GM19467 (cell line): ENCODE results near the gene OBSL1.

Experiments
- ATAC-seq: cut with Tn5 transposase; IDR thresholded peaks from one replicate; pipeline ENCODE4 v1.9.1; 2021; ENCODE audit warnings: mild to moderate bottlenecking, moderate library complexity; ENCODE audit not compliant: unreplicated experiment

The OBSL1 gene

GRCh38 chr2:219567791-219568361 lies 3.5 kb downstream of the OBSL1 start:
- ATAC-seq, result no peak

- no peak for ATAC-seq
Measured at GRCh38 chr2:219567131-219567530, 4.2 kb downstream of the OBSL1 start.

- no peak for ATAC-seq
Measured at GRCh38 chr2:219566640-219567039, 4.7 kb downstream of the OBSL1 start.

GRCh38 chr2:219565130-219566080 lies 5.9 kb downstream of the OBSL1 start:
- ATAC-seq, result no peak

GRCh38 chr2:219563271-219563928 lies 7.9 kb downstream of the OBSL1 start:
- ATAC-seq, result no peak

GRCh38 chr2:219562049-219563020 lies 9.0 kb downstream of the OBSL1 start:
- no peak for ATAC-seq

GRCh38 chr2:219561179-219562048 lies 9.9 kb downstream of the OBSL1 start:
- no peak for ATAC-seq

GRCh38 chr2:219560893-219561178 lies 10.5 kb downstream of the OBSL1 start:
- ATAC-seq, result no peak

- ATAC-seq, result no peak
Measured at GRCh38 chr2:219560037-219560892, 11.1 kb downstream of the OBSL1 start.

GRCh38 chr2:219559156-219559915 lies 12.0 kb downstream of the OBSL1 start:
- no peak for ATAC-seq

GRCh38 chr2:219557791-219558785 lies 13.3 kb downstream of the OBSL1 start:
- ATAC-seq, result no peak

- no peak for ATAC-seq
Measured at GRCh38 chr2:219557320-219557719, 14.0 kb downstream of the OBSL1 start.

GRCh38 chr2:219556413-219556812 lies 14.9 kb downstream of the OBSL1 start:
- ATAC-seq, result no peak

- ATAC-seq, result no peak
Measured at GRCh38 chr2:219555956-219556355, 15.4 kb downstream of the OBSL1 start.

GRCh38 chr2:219554350-219554749 lies 17.0 kb downstream of the OBSL1 start:
- ATAC-seq, result no peak

- no peak for ATAC-seq
Measured at GRCh38 chr2:219553463-219553963, 17.8 kb downstream of the OBSL1 start.

GRCh38 chr2:219553168-219553417 lies 18.2 kb downstream of the OBSL1 start:
- ATAC-seq, result no peak
